ENCODE results near the gene CDK11A.
A peak's percentile ranks its signal among the peaks of the same experiment; 100 is the strongest.
"Not testable (repeated sequence)": the region's sequence is repeated elsewhere in the genome, so short reads cannot be mapped to it uniquely, and the experiment has no call there.

Gene CDK11A

DNA sequence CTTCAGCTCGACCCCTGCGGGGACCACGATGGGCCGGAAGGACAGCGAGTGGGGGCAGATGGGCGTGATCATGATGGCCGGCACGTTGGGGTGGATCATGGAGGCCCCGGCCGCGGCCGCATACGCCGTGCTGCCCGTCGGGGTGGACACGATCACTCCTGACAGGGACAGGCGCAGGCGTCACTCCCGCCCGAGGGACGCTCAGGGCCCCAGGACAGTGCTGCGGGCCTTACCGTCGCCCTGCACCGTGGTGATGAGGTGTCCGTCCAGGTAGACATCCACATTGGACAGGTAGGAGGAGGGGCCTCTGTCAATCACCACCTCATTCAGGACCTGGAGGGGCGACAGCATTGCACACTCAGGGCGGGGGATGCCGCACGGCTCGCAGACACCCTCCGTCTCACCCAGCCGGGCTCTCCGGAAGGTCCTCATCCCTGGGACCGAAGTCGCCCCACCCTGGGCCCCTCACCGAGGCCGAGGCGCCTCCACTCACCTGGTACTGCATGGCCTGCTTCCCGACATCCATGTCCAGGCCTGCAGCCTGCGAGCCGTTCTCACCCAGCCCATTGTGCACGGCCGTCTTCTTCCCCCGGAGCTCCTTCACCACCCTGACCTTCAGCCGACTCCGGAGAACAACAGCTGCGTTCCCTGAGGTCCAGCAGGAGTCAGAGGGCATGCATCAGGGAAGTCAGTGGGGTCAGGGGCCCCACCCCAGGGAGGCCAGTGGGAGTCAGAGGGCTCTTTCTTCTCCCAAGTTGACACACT is 30.1 kb upstream of the CDK11A start:
- DNase-seq, result no peak

DNA sequence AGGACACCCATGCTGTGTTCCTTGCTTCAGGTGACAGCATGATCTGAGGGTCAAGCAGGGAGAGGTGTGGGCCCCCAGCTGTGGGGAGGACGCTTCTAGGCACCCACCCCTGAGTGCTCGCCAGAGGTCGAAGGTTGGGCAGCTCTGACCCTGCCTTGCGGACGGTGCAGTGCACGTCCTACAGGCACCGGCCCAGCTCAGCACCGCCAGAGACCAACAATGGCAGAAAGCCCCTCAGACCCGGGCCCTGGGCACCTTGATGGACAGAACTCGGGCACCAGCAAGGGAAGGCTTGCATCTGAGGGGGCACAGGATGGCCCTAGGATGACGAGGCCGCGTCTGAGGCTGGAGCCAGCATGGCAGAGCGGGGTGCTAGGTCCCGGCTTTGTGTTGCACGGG is 29.4 kb upstream of the CDK11A start:
- no peak for DNase-seq

DNA sequence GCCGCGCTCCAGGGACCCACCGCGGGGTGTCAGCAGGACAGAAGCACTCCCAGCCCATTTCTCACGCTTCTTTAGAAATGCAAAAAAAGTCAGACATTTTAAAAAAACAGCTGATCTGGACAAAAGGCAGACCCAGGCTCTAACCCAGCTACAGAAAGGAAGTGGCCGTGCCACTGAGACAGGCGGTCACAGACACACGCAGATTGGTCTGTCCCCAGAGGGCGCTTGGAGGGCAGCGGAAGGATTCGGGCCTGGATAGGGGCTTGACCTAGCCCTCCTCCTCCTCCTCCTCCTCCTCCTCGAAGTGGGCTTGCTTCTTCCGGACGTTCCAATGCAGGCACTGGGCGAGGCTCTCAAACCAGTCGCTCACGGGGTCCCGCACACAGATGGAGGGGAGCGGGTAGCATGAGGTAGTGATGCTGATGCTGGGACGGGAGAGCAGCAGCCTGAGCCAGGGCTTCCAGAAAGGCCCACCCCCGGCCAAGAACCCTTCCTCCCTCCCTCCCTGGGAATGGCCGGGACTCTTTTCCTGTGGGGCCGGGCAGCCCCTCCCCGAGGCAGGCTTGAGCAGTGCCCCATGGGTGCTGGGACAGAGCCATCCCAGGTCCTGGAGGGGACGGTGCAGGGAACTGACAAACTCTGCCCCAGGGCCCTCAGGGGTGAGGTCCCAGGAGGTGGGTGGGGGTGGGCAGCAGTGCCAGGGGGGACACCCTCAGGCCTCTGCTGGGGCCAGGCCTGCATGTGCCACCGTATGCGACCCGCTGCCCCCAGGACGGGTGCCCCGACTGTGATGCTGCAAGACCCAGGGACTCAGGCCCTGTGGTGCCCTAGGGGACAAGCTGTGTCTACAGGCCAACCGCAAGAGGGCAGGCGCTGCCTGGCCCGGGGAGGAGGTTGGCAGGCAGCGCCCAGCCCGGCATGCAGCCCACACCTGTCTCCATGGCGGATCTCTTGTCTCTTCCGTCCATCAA is 28.8 kb upstream of the CDK11A start:
- DNase-seq, result no peak

DNA sequence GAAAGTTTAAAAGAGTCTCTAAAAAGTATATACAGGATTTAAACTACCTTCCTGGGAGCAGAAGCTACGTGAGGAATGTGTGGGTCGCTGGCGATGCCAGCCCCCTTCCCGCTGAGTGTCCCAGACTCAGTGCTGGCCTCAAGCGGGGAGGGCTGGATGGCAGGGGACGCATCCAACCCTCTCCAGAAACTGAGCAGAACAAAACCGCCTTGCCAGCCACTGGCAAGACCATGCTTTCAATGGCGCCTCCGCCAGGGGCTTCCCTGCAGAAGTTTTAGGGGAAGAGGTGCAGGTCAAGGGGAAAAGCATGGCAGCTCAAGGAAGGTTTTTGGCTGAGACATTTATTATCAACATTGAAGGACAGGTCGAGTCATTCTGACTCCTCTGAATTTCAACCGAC is 28.0 kb upstream of the CDK11A start:
- DNase-seq, result no peak

DNA sequence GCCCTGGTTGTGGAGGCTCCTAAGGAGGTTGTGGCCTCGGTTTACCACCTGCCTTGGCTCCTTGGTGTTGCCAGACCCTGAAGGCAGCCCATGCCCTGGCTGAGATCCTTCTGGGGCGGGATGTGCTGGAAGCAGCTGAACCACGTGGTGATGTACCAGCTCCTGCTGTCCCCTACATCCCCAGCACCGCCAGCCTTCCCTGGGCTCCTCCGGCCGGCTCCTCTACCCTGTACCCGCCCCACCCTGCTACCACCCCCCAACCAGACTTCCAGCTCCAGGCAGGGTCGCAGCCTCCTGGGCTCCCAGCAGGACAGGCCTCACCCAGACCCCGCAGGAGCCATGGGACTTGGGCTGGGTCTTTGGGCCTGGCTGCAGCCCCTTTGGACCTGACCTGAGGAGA is 25.8 kb upstream of the CDK11A start:
- DNase-seq, result not testable (repeated sequence)

DNA sequence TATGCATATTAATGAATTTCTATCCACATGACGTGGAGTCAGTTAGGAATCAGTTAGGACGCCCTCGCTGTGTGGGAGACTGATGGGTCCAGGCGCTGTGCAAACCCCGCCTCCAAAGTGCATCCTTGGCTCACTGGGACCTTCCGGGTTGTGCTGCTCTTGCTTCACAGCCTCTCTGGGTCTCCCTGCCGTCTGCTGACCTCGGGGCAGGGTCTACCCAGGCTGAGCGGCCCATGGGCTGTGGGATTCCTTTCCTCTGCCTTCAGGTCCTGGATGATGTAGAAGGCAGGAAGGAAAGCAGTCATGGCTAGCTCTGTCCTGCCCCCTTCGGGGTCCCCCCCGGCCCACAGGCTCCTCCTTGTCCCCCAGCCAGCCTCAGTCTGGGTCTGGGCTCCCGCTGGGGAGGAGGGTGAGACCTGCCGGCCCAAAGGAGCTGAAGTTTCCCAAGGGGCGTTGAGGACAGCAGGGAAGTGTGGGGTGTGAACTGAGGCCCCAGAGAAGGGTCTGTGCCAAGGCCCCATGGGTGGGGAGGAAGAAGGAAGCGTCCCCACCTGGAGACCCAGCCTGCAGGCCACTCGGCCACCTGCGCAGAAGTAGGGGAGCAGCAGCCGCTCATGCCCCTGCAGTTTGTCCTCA is 24.6 kb upstream of the CDK11A start:
- no peak for DNase-seq

DNA sequence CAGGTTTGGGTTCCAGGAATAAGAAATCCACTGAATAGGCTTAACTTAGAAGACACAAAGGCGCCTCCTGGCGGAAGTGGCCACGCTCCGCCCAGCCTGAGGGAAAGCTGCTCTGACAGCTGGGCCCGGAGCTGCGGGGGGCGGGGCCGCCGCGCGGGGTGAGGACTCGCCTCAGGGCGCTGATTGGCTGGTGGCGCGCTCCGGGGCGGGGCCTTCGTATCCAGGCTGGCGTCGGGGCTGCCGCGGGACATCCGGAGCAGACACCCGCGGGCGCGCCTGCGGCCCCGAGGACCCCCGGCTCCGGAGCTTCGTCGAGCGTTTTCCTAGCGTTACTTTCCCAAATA is 22.4 kb upstream of the CDK11A start:
- not testable (repeated sequence) for DNase-seq

DNA sequence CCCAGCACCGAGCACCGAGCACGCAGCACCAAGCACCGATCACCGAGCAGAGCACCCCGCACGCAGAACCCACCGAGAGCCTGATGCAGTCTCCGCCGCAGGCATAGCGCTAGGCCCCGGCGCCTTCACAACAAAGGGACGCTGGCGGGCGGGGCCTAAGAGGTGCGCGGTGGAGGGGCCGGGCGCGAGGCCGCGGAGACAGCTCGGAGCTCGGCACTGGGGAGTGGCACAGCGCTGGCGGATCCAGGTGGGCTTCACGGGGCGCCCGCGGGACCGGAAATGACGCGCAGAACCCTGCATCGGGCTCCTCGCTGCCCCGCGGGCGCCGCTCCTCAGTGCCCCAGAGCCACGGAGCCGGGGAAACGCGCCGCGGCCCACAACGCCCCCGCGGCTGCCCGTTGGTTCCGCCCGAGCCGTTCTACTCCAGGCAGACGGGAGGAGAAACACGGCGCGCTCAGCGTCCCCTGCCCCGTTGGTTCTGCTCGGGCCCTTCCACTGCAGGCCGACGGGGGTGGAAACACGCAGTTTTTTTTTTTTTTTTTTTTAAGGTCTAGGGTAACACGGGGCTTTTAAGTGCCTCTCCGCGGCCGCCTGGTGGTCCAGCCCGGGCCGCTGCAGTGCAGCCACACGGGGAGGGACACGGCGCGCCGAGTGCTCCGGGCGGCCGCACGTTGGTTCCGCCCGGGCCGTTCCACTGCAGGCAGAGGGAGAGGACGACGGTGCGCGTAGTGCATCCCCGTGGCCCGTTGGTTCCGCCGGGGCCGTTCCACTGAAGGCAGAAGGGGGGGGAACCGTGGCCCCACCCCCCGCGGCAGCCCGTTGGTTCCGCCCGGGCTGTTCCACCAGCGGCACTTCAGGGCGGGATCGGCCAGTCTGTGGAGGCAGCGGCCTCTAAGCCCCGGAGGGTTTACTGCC is 21.8 kb upstream of the CDK11A start:
- peak; percentile 73 for DNase-seq

DNA sequence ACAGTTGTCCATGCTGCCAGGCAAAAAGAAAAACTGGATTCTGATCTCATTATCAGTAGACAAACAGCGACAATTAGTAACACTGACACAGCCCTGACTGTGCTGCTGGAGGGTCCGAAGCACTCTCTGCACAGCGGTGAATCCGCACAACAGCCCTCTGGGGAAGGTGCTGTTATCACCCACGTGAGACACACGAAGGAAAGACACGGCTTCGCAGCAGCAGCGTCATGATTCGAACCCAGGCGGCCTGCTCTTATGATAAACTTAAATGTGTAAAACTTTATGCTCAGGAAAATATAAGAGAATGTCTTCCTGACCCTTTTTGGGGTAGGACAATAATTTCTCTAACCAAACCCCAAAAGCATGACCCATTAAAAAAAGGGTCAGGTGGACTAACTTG is 18.4 kb upstream of the CDK11A start:
- not testable (repeated sequence) for DNase-seq

DNA sequence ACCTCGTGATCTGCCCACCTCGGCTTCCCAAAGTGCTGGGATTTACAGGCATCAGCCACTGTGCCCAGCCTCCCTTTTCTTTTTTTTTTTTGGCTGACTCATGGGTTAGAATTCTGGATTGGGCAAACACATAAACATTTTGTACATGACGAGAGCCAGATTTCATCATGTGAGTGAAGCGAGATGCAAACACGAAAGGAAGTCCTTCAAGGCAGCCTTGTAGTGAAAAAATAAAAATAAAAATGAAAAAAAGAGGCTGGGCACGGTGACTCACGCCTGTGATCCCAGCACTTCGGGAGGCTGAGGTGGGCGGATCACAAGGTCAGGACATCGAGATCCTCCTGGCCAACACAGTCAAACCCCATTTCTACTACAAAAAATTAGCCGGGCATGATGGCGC is 16.9 kb upstream of the CDK11A start:
- peak; percentile 90 for DNase-seq

DNA sequence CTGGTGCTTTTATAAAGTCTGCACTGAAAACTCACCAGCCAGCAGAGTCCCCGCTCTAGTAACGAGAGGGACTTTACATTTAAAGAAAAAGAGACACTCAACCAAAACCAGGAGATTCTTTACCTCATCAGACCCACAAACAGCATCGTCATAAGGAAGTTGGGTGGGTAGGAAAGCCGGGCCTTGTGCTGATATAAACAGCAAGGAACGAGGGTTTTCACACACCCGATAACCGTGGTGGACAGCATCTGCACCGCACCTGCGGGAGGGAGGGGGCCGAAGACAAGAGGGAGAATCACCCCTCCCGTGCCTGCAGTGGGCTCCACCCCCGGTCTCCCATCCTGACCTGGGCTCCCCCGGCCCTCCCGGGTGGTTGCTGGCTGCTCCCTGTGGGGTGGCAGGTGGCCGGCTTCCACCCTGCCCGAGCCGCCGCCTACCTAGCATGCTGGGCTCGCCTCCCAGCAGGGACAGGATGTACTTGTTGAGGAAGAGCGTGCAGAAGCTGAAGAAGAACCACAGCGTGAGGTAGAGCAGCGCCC is 14.7 kb upstream of the CDK11A start:
- not testable (repeated sequence) for DNase-seq

DNA sequence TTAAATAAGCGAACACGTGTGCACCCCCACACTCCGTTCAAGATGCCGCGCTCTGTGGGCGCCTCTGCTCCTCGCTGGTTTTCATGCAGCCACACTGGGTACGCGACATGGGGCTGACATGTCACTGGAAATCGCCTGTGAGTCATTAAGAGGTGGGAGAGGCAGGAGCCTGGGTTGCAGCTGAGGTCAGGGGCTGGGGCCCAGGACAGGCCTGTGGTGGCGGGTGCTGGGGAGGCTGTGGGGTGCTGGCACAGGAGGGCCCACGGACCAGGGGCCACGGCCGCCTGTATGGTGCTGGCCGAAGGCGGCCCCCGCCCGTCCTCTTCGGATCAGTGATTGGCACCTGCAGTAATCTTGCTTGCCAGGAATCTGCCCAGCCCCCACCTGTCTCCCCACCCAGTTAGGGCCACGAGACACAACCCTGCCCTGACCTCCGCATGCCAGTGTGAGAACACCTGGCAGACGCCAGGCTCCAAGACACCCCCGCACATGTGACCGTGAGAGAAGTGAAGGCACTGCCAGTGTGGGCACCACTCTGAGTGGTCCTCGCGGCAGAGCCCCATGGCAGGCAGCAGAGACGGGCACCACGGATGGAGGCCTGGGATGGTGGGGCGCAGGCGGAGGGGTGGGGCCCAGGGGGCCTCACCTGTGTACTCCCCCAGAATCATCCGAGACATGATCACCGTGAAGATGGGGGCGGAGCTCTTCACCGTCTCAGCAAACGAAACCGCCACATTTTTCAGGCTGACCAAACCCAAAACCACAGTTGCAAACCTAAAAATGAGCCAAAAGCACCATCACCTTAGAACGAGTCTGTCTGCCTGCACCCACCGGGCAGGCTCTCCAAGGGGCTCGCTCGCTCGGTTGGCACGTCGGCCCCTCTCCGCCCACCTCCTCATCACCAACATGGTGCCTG is 13.8 kb upstream of the CDK11A start:
- DNase-seq, result not testable (repeated sequence)

DNA sequence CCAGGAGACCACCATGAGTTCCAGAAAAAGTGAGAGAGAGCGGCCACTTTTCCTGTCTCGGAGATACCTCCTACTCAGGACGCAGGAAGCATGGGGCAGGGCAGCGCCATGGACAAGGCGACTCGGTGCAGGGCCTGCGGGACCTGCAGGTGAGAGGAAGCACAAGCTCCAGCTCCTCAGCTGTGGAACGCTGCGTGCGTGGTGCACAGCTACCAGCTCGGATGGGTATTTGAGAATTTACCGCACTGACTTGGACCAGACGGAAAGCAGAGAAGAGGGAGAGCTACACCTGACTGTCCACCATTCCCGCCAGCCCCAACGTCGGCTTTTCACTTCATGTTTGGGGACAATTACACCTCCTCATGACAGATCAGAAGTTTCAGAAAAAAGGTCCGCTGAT is 8.2 kb upstream of the CDK11A start:
- DNase-seq, result no peak

DNA sequence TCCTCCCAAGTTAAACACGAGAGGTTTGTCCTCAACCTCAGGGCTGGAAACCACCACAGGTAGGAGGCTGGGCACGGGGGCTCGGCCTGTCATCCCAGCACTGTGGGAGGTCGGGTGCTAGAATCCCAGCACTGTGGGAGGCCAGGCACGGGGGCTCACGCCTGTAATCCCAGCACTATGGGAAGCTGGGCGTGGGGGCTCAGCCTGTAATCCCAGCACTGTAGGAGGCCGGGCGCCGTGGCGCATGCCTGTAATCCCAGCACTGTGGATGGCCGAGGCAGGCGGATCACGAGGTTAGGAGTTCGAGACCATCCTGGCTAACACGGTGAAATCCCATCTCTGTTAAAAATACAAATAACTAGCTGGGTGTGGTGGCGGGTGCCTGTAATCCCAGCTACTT is 6.7 kb upstream of the CDK11A start:
- no peak for DNase-seq

DNA sequence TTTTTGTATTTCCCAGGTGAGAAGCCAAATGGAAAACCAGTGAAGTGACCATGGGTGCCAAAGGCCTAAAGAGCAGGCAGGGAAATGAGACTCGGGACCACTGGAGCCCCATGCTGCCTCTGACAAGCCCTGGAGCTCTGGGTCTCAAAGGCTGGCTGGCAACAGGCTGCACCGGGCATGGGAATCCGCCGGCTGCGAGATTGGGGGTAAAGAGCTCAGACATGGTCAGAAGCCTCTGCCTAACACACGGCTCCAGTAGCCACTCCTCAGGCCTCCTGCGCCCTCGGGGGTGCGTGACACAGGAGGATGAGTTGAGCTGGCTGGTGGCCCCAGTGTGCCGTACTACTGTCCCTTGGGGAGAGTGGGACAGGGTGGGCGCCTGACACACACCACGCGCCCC is 6.1 kb upstream of the CDK11A start:
- DNase-seq, result not testable (repeated sequence)

DNA sequence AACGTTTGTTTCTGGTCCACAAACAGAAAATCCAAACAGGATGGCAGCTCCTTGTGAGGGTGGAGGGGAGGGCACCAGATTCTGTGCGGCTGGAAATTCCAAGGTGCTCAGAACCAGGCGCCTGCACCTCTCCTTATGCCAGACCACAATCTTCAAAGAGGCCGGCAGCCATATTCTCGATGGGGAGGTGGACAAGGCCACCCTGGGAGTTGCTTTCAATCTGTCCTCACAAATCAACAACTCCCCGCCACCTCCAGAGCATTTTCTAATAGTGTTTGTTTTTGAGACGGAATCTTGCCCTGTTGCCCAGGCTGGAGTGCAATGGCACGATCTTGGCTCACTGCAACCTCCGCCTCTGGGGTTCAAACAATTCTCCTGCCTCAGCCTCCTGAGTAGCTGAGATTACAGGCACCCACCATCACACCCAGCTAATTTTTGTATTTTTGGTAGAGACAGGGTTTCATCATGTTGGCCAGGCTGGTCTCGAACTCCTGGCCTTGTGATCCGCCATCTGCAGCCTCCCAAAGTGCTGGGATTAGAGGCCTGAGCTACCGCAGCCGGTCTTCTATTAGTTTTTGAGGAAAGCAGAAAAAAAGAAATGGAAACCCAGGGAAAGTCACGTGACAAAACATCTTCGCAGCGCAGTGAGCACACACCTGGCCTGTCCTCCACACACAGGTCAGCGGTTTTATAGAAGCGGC is 5.1 kb upstream of the CDK11A start:
- not testable (repeated sequence) for DNase-seq

DNA sequence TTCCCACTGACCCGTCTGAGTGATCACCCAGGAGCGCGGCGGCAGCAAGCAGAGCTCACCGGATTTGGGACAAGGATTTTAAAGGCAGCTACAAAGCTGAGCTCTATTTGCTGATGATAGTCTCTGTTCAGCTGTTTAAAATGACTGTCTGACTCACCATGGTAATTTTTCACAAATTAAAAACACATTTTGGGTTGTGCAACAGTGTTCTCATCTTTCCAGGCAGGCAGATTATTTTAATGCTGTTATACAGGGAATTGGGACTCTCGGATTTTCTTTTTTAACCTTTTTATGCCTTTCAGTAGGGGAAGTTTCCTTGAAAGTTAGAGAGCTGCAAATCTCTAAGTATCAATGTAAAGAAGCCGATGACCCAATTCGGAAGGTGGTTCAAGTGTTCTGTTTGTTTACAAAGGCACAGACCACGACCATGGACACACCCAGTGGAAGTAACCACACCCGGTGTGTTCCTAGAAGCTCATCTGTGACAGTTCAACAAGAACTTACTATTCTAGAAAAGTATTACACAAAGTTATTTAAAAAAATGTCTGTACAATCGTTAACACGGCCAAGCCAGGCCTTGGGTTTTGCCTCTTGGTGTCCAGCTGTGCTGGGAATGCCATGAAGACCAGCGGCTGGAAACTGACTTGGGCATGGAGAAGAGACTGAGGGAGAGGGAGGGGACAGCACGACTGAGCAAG is 4.3 kb upstream of the CDK11A start:
- DNase-seq, result not testable (repeated sequence)

DNA sequence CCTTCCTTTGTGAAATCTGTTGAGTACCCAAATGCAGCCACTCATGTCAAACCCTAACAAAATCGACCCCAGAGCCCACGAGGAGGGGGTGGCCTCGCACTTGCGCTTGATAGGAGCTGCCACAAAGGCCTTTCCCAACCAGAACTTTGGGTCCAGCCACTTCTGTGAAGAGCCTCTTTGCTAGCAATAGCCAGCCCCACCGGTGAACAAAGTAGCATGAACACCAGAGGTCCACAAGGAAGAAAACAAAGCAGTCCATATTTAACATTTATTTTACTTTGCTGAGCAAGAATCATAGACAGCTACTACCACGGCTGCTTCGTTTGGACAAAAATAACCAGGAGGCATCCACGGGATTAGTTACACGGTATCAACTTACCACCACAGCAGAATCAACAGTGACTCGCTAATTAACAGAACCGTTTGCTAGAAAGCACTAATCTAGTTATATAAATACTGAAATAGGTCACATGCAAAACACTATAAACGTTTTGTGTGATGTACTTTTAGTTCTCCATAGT is 3.0 kb upstream of the CDK11A start:
- not testable (repeated sequence) for DNase-seq

DNA sequence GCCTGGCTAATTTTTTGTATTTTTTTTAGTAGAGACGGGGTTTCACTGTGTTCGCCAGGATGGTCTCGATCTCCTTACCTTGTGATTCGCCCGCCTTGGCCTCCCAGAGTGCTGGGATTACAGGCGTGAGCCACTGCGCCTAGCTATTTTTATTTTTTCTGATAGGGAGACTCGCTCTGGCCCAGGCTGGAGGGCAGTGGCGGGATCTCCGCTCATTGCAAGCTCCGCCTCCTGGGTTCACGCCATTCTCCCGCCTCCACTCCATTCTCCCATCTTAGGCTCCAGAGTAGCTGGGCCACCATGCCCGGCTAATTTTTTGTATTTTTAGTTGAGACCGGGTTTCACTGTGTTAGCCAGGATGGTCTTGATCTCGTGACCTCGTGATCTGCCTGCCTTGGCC is 1.9 kb upstream of the CDK11A start:
- DNase-seq, result not testable (repeated sequence)

Data from suppressor macrophage treated with lipopolysaccharide for 4 hours (primary cell).